Measurements from ENCODE around the gene C4BPA. TPM values are rescaled to one million over a fixed set of nuclear protein-coding genes. Genes with fewer than 3 reads are reported as not detected.

Gene C4BPA
- total RNA-seq, 1 donor = not detected

- H2AFZ ChIP-seq (ENCODE audit: low read length) = no peak overlapping the region
- H3K27ac ChIP-seq (ENCODE audit: low read depth, low read length) = no peak overlapping the region
- H3K4me3 ChIP-seq (ENCODE audit: insufficient read depth, low read length) = no peak overlapping the region
- H3K4me1 ChIP-seq (ENCODE audit: insufficient read depth, low read length) = no peaks in the 10 kb centered on the region
- no peaks in the 10 kb centered on the region for H3K79me2 ChIP-seq (ENCODE audit: insufficient read depth, low read length)
- no peak for DNase-seq (ENCODE audit: insufficient read length, low spot score, missing footprints)
- H3K4me2 ChIP-seq (ENCODE audit: insufficient read depth, low read length) = no peak overlapping the region
- no peaks in the 10 kb centered on the region for H3K9me3 ChIP-seq (ENCODE audit: low read depth, low read length)
- TF ChIP-seq CTCF (IDR thresholded peaks at IDR 0.05; ENCODE audit: extremely low read depth, low read depth, low read length) = no peak
- H3K27me3 ChIP-seq (ENCODE audit: insufficient read depth, low read length) = no peaks in the 10 kb centered on the region
- H4K20me1 ChIP-seq (ENCODE audit: insufficient read depth, low read length) = no peaks in the 10 kb centered on the region
- H3K36me3 ChIP-seq (ENCODE audit: insufficient read depth, low read length) = no peaks in the 10 kb centered on the region
Observed at GRCh38 chr1:207115269-207115668, 11.2 kb downstream of the C4BPA start.

GRCh38 chr1:207124389-207124788 is 20.4 kb downstream of the C4BPA start:
- no peak overlapping the region for H2AFZ ChIP-seq (ENCODE audit: low read length)
- no peak for DNase-seq (ENCODE audit: insufficient read length, low spot score, missing footprints)
- H3K79me2 ChIP-seq (ENCODE audit: insufficient read depth, low read length) = no peaks in the 10 kb centered on the region
- no peaks in the 10 kb centered on the region for H3K36me3 ChIP-seq (ENCODE audit: insufficient read depth, low read length)
- no peaks in the 10 kb centered on the region for H4K20me1 ChIP-seq (ENCODE audit: insufficient read depth, low read length)
- no peak for TF ChIP-seq CTCF (IDR thresholded peaks at IDR 0.05; ENCODE audit: extremely low read depth, low read depth, low read length)
- no peaks in the 10 kb centered on the region for H3K4me1 ChIP-seq (ENCODE audit: insufficient read depth, low read length)
- no peak overlapping the region for H3K4me2 ChIP-seq (ENCODE audit: insufficient read depth, low read length)
- no peak overlapping the region for H3K27ac ChIP-seq (ENCODE audit: low read depth, low read length)
- H3K9me3 ChIP-seq (ENCODE audit: low read depth, low read length) = no peaks in the 10 kb centered on the region
- no peaks in the 10 kb centered on the region for H3K27me3 ChIP-seq (ENCODE audit: insufficient read depth, low read length)
- no peak overlapping the region for H3K4me3 ChIP-seq (ENCODE audit: insufficient read depth, low read length)

- no peak overlapping the region for H3K4me3 ChIP-seq (ENCODE audit: insufficient read depth, low read length)
- no peaks in the 10 kb centered on the region for H4K20me1 ChIP-seq (ENCODE audit: insufficient read depth, low read length)
- DNase-seq (ENCODE audit: insufficient read length, low spot score, missing footprints) = no peak
- H3K4me1 ChIP-seq (ENCODE audit: insufficient read depth, low read length) = no peaks in the 10 kb centered on the region
- no peak overlapping the region for H2AFZ ChIP-seq (ENCODE audit: low read length)
- TF ChIP-seq CTCF (IDR thresholded peaks at IDR 0.05; ENCODE audit: extremely low read depth, low read depth, low read length) = no peak
- no peaks in the 10 kb centered on the region for H3K27me3 ChIP-seq (ENCODE audit: insufficient read depth, low read length)
- no peaks in the 10 kb centered on the region for H3K9me3 ChIP-seq (ENCODE audit: low read depth, low read length)
- H3K79me2 ChIP-seq (ENCODE audit: insufficient read depth, low read length) = no peaks in the 10 kb centered on the region
- no peak overlapping the region for H3K27ac ChIP-seq (ENCODE audit: low read depth, low read length)
- H3K4me2 ChIP-seq (ENCODE audit: insufficient read depth, low read length) = no peak overlapping the region
- H3K36me3 ChIP-seq (ENCODE audit: insufficient read depth, low read length) = no peaks in the 10 kb centered on the region
Observed at GRCh38 chr1:207128336-207128921, 24.4 kb downstream of the C4BPA start.

- DNase-seq (ENCODE audit: insufficient read length, low spot score, missing footprints) = no peak
- H3K27me3 ChIP-seq (ENCODE audit: insufficient read depth, low read length) = no peaks in the 10 kb centered on the region
- no peaks in the 10 kb centered on the region for H4K20me1 ChIP-seq (ENCODE audit: insufficient read depth, low read length)
- no peak overlapping the region for H3K4me3 ChIP-seq (ENCODE audit: insufficient read depth, low read length)
- H3K79me2 ChIP-seq (ENCODE audit: insufficient read depth, low read length) = no peaks in the 10 kb centered on the region
- no peak overlapping the region for H3K4me2 ChIP-seq (ENCODE audit: insufficient read depth, low read length)
- no peaks in the 10 kb centered on the region for H3K4me1 ChIP-seq (ENCODE audit: insufficient read depth, low read length)
- no peaks in the 10 kb centered on the region for H3K9me3 ChIP-seq (ENCODE audit: low read depth, low read length)
- H3K36me3 ChIP-seq (ENCODE audit: insufficient read depth, low read length) = no peaks in the 10 kb centered on the region
- TF ChIP-seq CTCF (IDR thresholded peaks at IDR 0.05; ENCODE audit: extremely low read depth, low read depth, low read length) = no peak
- H3K27ac ChIP-seq (ENCODE audit: low read depth, low read length) = no peak overlapping the region
- H2AFZ ChIP-seq (ENCODE audit: low read length) = no peak overlapping the region
Observed at GRCh38 chr1:207129053-207129452, 25.0 kb downstream of the C4BPA start.

Data from osteoblast (primary cell).